Activated CD8-positive, alpha-beta T cell treated with anti-CD3 and anti-CD28 coated beads for 36 hours (primary cell): ENCODE results near the gene SLC4A8. TPM values are rescaled to one million over a fixed set of nuclear protein-coding genes. Genes with fewer than 3 reads are reported as not detected.

ENCODE experiments used
- ATAC-seq: fragments of 200-7000 bp; cut with Tn5 transposase; one replicate; pipeline ENCODE4 v1.10.0; 2021; ENCODE audit warnings: mild to moderate bottlenecking, moderate library complexity
- CTCF ChIA-PET: fragments of 350-600 bp; sonication (Branson Sonifier 250); formaldehyde crosslinking; loops from one replicate; lab custom pipeline; 2021; ENCODE audit warnings: antibody characterized with exemption; lab: Charles Lee
- POLR2A ChIA-PET: fragments of 350-600 bp; sonication (Branson Sonifier 250); formaldehyde crosslinking; loops from one replicate; lab custom pipeline; 2021; ENCODE audit warnings: antibody characterized with exemption; lab: Charles Lee
- DNase-seq: peaks from one replicate; pipeline ENCODE4 v3.0.0-alpha.2; 2020
- H3K27ac Mint-ChIP-seq: one replicate; pipeline ENCODE4 v1.8.0; 2021; ENCODE audit warnings: mild to moderate bottlenecking, mixed read lengths
- H3K27me3 Mint-ChIP-seq: one replicate; pipeline ENCODE4 v1.8.0; 2021; ENCODE audit warnings: mixed read lengths
- H3K36me3 Mint-ChIP-seq: one replicate; pipeline ENCODE4 v1.8.0; 2021; ENCODE audit warnings: low read depth, mixed read lengths
- H3K4me1 Mint-ChIP-seq: one replicate; pipeline ENCODE4 v1.8.0; 2021; ENCODE audit warnings: low read depth, mixed read lengths
- H3K4me3 Mint-ChIP-seq: one replicate; pipeline ENCODE4 v1.8.0; 2021; ENCODE audit warnings: mild to moderate bottlenecking, moderate library complexity, mixed read lengths
- H3K9me3 Mint-ChIP-seq: one replicate; pipeline ENCODE4 v1.8.0; 2021; ENCODE audit warnings: mixed read lengths
- intact Hi-C: fragments of 100-400 bp; cut with micrococcal nuclease; formaldehyde crosslinking; loops from one replicate; pipeline ENCODE4 v1.10.0; 2022
- total RNA-seq, 2 experiments: library from RNA; stranded (reverse); gene quantifications; one replicate each; pipeline ENCODE4 v1.2.3, GENCODE V29; 2021
- TF ChIP-seq, protein P1 (sequence below): fragments of 200-600 bp; IDR thresholded peaks from one replicate; pipeline ENCODE4 v1.8.0; 2022; ENCODE audit warnings: antibody characterized with exemption, mild to moderate bottlenecking

SLC4A8 gene
- total RNA-seq, 2 experiments from 2014 or later = 1.1 to 2.7 TPM

- CTCF ChIA-PET = interaction anchor here (1.3 to 1.8 kb wide), 4 partner anchors 8 to 115 kb away, joined by 3 to 8 read pairs (median 6); partner anchors contain the start of gene SLC4A8
- intact Hi-C loops = no loop called here
- ATAC-seq = no peak
- H3K27ac Mint-ChIP-seq = no peak overlapping the region
- DNase-seq = no peak
- H3K36me3 Mint-ChIP-seq = no peaks in the 10 kb centered on the region
- peaks cover 4% of the 10 kb centered on the region for H3K27me3 Mint-ChIP-seq
- TF ChIP-seq, protein P1, sequence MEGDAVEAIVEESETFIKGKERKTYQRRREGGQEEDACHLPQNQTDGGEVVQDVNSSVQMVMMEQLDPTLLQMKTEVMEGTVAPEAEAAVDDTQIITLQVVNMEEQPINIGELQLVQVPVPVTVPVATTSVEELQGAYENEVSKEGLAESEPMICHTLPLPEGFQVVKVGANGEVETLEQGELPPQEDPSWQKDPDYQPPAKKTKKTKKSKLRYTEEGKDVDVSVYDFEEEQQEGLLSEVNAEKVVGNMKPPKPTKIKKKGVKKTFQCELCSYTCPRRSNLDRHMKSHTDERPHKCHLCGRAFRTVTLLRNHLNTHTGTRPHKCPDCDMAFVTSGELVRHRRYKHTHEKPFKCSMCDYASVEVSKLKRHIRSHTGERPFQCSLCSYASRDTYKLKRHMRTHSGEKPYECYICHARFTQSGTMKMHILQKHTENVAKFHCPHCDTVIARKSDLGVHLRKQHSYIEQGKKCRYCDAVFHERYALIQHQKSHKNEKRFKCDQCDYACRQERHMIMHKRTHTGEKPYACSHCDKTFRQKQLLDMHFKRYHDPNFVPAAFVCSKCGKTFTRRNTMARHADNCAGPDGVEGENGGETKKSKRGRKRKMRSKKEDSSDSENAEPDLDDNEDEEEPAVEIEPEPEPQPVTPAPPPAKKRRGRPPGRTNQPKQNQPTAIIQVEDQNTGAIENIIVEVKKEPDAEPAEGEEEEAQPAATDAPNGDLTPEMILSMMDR = no peak
- no peaks in the 10 kb centered on the region for H3K4me1 Mint-ChIP-seq
- no peaks in the 10 kb centered on the region for H3K9me3 Mint-ChIP-seq
- H3K4me3 Mint-ChIP-seq = no peak overlapping the region
- POLR2A ChIA-PET = no interaction called here
These were observed 111.5 kb downstream of the SLC4A8 start for GRCh38 chr12:51536159-51536558.

GRCh38 chr12:51538149-51538548, 113.5 kb downstream of the SLC4A8 start:
- Mint-ChIP-seq H3K4me1 (no peaks in the 10 kb centered on the region), H3K36me3 (no peaks in the 10 kb centered on the region), H3K27ac (no peak overlapping the region), H3K4me3 (no peak overlapping the region), H3K9me3 (no peaks in the 10 kb centered on the region), H3K27me3 (peaks cover 4% of the 10 kb centered on the region)
- ATAC-seq (no peak), DNase-seq (no peak)
- POLR2A ChIA-PET = no interaction called here
- intact Hi-C loops = no loop called here
- CTCF ChIA-PET = no interaction called here
- TF ChIP-seq, protein P1 = no peak

- intact Hi-C loops = no loop called here
- Mint-ChIP-seq H3K4me3 (no peak overlapping the region), H3K27ac (no peak overlapping the region), H3K9me3 (no peaks in the 10 kb centered on the region), H3K4me1 (no peaks in the 10 kb centered on the region), H3K36me3 (no peaks in the 10 kb centered on the region), H3K27me3 (peaks cover 4% of the 10 kb centered on the region)
- POLR2A ChIA-PET = no interaction called here
- TF ChIP-seq, protein P1 = no peak
- DNase-seq (no peak), ATAC-seq (no peak)
- CTCF ChIA-PET = no interaction called here
These were observed 114.0 kb downstream of the SLC4A8 start for GRCh38 chr12:51538599-51538998.

DNA sequence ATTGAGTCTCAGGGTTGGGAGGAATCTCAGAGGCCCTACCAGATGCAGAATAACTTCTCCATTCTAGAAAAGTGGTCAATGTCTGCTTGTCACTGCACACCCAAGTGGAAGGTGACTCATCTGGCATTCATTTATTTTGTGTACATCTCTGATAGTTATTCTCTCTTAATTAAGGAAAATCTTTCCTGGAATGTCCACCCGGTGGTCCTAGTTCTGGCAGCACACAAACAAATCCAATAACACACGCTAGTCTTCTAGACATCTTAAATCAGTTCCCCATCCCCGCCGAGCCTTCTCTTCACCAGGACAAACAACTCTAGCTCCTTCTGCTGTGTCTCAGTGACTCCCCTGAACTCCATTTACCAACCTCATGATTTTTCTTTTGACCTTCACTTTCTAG, 116.4 kb downstream of the SLC4A8 start:
- ATAC-seq = no peak
- Mint-ChIP-seq H3K4me3 (no peak overlapping the region), H3K9me3 (peaks cover 3% of the 10 kb centered on the region), H3K27ac (no peak overlapping the region), H3K36me3 (no peaks in the 10 kb centered on the region), H3K4me1 (no peaks in the 10 kb centered on the region), H3K27me3 (peaks cover 11% of the 10 kb centered on the region)
- intact Hi-C loops = no loop called here
- ChIA-PET CTCF (interaction anchor here (1.2 kb wide), 1 partner anchor 9 kb away, joined by 7 read pairs; no protein-coding TSS in a partner anchor), POLR2A (no interaction called here)
- DNase-seq = no peak
- TF ChIP-seq, protein P1 = no peak

GRCh38 chr12:51546097-51546496, 121.5 kb downstream of the SLC4A8 start:
- H3K27me3 Mint-ChIP-seq = peaks cover 12% of the 10 kb centered on the region
- H3K9me3 Mint-ChIP-seq = peaks cover 3% of the 10 kb centered on the region
- POLR2A ChIA-PET = no interaction called here
- no peak for ATAC-seq
- no peaks in the 10 kb centered on the region for H3K4me1 Mint-ChIP-seq
- DNase-seq = no peak
- no peak overlapping the region for H3K4me3 Mint-ChIP-seq
- CTCF ChIA-PET = interaction anchor here (1.0 kb wide), 1 partner anchor 15 kb away, joined by 3 read pairs; no protein-coding TSS in a partner anchor
- TF ChIP-seq, protein P1 = no peak
- intact Hi-C loops = no loop called here
- no peak overlapping the region for H3K27ac Mint-ChIP-seq
- H3K36me3 Mint-ChIP-seq = no peaks in the 10 kb centered on the region
